WI38 (cell line): ENCODE measurements around the gene CEMIP.

ENCODE experiments used
- H3K4me3 ChIP-seq: 2 replicates; pipeline ENCODE4 v1.5.1; 2011; ENCODE audit warnings: low read depth, mild to moderate bottlenecking, control low read depth, low read length
- TF ChIP-seq, protein P1 (sequence below): IDR thresholded peaks from 2 replicates; pipeline ENCODE4 v1.5.1; 2012; ENCODE audit warnings: low read depth, mild to moderate bottlenecking, control low read depth, low read length

The CEMIP gene

GRCh38 chr15:80856400-80856799 lies 77.2 kb downstream of the CEMIP start:
- TF ChIP-seq, protein P1, sequence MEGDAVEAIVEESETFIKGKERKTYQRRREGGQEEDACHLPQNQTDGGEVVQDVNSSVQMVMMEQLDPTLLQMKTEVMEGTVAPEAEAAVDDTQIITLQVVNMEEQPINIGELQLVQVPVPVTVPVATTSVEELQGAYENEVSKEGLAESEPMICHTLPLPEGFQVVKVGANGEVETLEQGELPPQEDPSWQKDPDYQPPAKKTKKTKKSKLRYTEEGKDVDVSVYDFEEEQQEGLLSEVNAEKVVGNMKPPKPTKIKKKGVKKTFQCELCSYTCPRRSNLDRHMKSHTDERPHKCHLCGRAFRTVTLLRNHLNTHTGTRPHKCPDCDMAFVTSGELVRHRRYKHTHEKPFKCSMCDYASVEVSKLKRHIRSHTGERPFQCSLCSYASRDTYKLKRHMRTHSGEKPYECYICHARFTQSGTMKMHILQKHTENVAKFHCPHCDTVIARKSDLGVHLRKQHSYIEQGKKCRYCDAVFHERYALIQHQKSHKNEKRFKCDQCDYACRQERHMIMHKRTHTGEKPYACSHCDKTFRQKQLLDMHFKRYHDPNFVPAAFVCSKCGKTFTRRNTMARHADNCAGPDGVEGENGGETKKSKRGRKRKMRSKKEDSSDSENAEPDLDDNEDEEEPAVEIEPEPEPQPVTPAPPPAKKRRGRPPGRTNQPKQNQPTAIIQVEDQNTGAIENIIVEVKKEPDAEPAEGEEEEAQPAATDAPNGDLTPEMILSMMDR = 0 out of 2 replicates have a peak, but pooled peaks have one; percentile 19
- H3K4me3 ChIP-seq = no peak overlapping the region

GRCh38 chr15:80856809-80857377 lies 77.7 kb downstream of the CEMIP start:
- no peak overlapping the region for H3K4me3 ChIP-seq
- TF ChIP-seq, protein P1 = no peak

GRCh38 chr15:80861731-80862170 lies 82.6 kb downstream of the CEMIP start:
- TF ChIP-seq, protein P1 = no peak

DNA sequence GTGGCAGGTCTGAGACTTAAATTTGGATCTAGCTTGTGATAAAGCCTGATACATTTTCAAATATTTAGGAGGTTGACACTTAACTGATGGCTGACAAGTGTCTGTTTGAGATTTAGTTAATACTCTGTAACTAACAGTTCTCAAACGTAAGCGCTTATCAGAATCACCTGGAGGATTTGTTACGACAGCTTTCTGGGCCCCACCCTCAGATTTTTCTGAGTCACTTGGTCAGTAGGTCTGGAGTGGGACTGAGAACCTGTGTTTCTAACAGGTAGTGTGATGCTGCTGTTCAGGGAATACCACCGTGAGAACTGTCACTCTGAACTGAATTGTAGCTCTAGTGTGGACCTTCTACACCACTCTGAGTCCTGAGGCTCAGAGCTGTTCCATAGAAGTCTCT lies 85.5 kb downstream of the CEMIP start:
- H3K4me3 ChIP-seq = no peak overlapping the region
- TF ChIP-seq, protein P1 = no peak

More at GRCh38 chr15:80861731-80862170, 82.6 kb downstream of the CEMIP start:
- H3K4me3 ChIP-seq = no peak overlapping the region

- no peak overlapping the region for H3K4me3 ChIP-seq
- TF ChIP-seq, protein P1 = no peak
Measured at GRCh38 chr15:80866936-80867335, 87.8 kb downstream of the CEMIP start.

DNA sequence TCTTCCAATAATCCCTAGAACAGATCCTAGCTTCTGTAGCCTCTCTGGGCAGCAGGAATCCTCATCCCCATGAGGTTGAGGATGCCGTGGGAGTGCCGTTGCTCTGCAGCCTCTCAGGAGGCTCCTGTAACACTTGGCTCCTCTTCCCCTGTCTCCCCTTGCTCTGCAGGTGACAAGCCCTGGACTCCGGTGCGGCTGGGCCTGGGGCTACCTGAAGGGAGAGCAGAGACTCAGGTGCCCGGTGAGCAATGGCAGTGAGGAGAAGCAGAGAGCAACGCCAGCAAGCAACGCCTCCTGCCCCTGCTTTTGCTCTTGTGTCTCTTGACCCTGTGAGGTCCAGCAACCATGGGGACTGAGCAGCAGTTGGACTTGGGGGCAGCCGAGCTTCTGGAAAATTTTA lies 91.2 kb downstream of the CEMIP start:
- TF ChIP-seq, protein P1 = no peak
- H3K4me3 ChIP-seq = no peak overlapping the region

GRCh38 chr15:80870893-80871292 lies 91.7 kb downstream of the CEMIP start:
- no peak overlapping the region for H3K4me3 ChIP-seq
- TF ChIP-seq, protein P1 = no peak
